MM.1S (cell line): ENCODE measurements around the gene PRKAA2.
"Not testable (repeated sequence)": the region's sequence is repeated elsewhere in the genome, so short reads cannot be mapped to it uniquely, and the experiment has no call there.

Source experiments
- CTCF ChIP-seq: fragments of 300-600 bp; sonication (generic); IDR thresholded peaks from 2 replicates; pipeline ENCODE4 v1.5.1; 2016; ENCODE audit warnings: antibody characterized with exemption, low read length, mixed read lengths
- EZH2 ChIP-seq: fragments of 300-600 bp; sonication (generic); optimal IDR thresholded peaks from 2 replicates; pipeline ENCODE3; 2017; ENCODE audit warnings: low read depth, mild to moderate bottlenecking, antibody characterized with exemption, low read length, mixed read lengths
- EZH2phosphoT487 ChIP-seq: fragments of 300-600 bp; sonication (generic); IDR thresholded peaks from 2 replicates; pipeline ENCODE4 v1.6.1; 2018; ENCODE audit warnings: antibody characterized with exemption, low read length

- TF ChIP-seq CTCF, EZH2, EZH2phosphoT487: not testable (repeated sequence)
Measured at GRCh38 chr1:56595397-56596191, 49.5 kb upstream of the PRKAA2 start.
